Activated CD4-positive, alpha-beta T cell treated with anti-CD3 and anti-CD28 coated beads for 4 hours (primary cell): Measurements from ENCODE around the gene SLC25A12.
"Not testable (repeated sequence)": the region's sequence is repeated elsewhere in the genome, so short reads cannot be mapped to it uniquely, and the experiment has no call there.

ENCODE experiments used
- DNase-seq, 2 donors: peaks; one replicate each; pipeline ENCODE4 v3.0.0-alpha.2; 2020

The SLC25A12 gene, protein sequence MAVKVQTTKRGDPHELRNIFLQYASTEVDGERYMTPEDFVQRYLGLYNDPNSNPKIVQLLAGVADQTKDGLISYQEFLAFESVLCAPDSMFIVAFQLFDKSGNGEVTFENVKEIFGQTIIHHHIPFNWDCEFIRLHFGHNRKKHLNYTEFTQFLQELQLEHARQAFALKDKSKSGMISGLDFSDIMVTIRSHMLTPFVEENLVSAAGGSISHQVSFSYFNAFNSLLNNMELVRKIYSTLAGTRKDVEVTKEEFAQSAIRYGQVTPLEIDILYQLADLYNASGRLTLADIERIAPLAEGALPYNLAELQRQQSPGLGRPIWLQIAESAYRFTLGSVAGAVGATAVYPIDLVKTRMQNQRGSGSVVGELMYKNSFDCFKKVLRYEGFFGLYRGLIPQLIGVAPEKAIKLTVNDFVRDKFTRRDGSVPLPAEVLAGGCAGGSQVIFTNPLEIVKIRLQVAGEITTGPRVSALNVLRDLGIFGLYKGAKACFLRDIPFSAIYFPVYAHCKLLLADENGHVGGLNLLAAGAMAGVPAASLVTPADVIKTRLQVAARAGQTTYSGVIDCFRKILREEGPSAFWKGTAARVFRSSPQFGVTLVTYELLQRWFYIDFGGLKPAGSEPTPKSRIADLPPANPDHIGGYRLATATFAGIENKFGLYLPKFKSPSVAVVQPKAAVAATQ

DNA sequence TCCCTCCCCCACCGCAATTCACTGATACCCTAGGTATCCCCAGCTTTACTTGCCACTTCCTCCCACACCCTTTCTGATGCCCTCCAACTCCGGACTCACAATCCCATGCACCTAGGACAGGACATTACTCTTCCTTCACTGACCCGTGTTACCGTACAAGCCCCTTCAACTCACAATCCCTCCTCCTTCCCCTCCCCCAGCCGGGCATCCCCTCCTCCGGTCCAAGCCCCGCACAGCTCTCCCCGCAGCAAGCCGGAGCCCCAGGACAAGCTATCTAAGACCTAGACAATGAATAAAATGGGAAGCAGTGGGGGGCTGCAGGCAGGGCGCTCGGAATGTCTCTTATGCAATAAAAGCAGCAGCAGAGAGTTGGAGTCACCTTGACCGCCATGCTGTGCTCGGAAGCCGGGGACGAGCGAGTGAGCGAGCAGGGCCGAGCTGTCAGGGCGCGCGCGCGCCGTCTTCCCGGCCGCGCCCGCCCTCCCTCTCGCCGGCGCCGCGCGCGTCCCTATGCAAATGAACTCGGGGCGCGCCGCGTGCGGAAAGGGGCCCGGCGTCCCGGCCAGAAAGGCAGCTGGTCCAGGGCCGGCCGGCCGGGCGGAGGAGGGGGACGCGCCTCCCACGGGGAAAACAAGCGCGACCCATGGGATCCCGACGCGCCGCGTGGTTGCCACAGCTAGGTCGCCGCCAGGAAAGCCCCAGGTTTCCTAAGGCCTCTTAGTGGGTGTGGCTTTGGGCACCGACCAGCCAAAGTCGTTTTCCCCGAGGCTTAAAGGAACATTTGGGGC, at the start of gene SLC25A12:
Gene SLC25A12 (minus strand): TSS at position 421 of the 788 bp plus-strand sequence. CDS start 30 bp downstream, at position 391.
- DNase-seq: peak; percentile 67 to 70

DNA sequence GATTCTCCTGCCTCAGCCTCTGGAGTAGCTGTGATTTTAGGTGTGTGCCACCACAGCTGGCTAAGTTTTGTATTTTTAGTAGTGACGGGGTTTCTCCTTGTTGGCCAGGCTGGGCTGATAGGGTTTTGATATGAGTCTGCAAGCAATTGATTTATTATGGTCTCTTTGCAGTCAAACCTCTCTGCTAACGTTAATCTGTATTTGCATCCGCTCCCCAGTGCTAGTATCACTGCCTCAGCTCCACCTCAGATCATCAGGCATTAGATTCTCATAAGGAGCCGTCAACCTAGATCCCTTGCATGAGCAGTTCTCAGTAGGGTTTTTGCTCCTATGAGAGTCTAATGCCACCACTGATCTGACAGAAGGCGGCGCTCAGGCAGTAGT, 47.3 kb upstream of the SLC25A12 start:
- DNase-seq: no peak

DNA sequence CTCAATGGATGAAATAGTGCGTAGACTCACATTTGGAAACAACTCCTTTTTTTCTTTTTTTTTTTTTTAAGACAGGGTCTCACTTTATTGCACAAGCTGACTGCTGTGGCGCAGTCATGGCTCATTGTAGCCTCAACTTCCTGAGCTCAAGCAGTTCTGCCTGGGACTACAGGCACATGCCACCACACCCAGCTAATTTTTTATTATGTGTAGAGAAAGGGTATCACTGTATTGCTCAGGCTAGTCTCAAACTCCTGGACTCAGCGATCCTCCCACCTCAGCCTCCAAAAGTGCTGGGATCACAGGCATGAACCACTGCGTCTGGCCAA, 45.7 kb upstream of the SLC25A12 start:
- no peak for DNase-seq

DNA sequence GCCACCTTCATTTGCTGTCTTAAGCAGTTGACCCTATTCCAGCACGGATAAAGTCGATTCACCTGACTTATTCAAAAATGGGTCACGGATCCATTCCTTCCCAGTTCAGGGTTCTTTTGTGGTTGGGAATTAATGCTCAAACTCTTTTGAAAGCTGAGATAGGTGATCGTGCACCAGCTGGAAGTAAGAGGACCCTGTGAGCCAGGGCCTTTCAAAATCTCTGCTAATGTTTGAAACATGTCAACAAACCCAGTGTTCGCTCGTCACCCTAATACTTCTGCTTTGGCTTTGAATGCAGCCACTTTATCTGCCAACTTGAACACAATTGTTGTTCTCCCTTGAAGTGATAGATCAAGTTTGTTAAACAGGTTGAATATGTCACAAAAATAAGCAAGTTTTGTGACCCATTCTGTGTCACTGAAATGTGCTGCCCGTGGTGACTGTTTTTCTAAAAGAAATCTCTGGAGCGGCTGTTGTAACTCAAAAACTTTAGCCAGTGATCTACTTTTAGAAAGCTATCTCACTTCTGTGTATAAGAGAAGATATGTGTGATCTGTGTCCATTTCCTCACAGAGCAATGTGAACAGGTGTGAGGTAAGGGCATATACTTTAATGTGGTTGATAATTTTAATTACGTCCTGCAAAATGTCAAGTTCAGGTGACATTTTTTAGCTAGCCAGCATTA, 45.2 kb upstream of the SLC25A12 start:
- DNase-seq: no peak

DNA sequence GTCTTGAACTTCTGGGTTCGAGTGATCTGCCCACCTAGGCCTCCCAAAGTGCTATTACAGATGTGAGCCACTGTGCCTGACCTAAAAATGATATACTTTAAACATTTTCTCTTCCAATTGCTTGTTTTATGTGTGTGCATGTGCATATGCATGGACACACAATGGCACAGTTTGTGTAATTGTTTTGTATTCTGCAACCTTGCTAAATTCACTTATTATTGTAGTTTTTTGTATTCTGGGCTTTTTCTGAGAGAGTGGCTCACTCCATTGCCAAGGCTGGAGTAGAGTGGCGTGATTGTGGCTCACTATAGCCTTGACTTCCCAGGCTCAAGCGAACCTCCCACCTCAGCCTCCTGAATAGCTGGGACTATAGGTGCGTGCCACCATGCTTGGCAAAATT, 36.3 kb upstream of the SLC25A12 start:
- no peak for DNase-seq

DNA sequence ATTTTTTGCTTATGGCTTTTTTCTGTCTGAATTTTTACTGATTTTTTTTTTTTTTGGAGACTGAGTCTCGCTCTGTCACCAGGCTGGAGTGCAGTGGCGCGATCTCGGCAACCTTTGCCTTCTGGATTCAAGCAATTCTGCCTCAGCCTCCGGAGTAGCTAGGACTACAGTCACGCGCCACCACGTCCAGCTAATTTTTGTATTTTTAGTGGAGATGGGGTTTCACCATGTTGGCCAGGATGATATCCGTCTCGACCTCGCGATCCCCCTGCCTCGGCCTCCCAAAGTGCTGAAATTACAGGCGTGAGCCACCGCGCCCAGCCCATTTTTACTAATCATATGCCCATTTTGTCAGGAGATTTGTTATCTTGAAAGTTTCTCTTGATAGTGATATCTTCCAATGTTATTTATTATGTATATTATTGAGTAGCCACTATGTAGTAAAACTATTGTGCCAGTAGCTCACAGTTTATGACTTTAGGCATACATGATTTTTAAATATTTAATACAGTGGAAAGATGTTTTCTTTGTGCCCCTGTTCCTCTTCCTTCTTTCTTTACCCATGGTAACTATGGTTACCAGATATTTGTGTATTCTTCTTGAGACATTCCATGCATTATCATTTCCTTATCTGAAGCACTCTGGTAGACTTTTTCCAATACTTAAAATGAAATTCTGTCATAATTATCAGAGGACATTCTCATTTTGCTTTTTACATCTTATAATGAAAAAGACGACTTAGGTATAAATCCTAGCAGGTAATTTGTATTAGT, 30.3 kb upstream of the SLC25A12 start:
- DNase-seq: no peak

DNA sequence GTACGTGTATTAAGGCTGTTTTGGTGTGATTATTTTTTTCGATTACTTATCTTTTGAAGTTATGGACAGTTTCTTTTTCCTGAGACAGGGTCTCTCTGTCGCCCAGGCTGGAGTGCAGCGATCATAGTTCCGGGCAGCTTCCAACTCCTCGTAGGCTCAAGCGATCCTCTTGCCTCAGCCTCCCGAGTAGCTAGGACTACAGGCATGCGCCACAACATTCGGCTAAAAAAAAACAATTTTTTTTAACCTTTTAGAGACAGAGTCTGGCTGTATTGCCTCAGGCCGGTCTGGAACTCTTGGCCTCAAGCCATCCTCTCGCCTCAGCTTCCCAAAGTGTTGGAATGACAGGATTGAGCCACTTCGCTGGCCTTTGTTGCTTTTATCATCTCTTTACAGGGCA, 29.2 kb upstream of the SLC25A12 start:
- DNase-seq: no peak

DNA sequence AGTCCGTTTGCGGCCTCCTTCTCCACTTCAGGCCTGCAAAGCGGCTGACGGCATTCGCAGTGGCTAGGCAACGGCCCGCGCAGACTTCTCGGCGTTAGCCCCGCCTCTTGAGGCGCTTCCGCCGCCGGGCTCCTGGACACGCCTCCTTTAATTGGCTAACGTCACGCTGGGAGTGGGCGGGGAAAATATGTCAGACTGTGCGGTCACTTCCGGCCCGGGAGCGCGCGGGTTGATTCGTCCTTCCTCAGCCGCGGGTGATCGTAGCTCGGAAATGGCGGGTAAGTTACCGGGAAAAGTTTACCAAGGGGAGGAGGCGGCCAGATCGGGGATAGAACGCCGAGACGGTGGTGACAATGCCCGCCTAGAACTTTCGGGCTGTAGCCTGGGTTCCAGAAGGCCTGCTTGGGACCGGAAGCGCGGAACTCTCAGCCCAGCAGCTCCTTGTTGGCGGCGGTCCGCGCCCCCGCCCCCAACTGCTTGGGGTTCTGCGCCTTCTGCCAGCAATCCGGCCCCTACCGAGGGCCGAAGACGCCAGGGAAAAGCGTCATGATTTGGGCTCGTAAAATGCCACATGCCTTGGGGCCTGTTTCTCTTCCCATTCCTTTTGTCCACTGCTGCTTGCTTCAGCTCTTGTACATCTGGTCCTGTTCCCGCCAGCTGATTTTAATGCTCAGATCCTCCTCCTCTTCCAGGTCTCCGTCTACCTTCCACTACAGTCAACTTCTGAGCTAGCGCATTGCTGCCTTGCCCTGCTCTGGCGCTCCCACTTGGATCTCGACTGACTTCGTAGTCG, 28.4 kb upstream of the SLC25A12 start, which contains the start of gene HAT1:
Gene HAT1 (plus strand): TSS at position 232 of the 793 bp plus-strand sequence. CDS start 40 bp downstream, at position 272.
- peak; percentile 98 to 99 for DNase-seq

DNA sequence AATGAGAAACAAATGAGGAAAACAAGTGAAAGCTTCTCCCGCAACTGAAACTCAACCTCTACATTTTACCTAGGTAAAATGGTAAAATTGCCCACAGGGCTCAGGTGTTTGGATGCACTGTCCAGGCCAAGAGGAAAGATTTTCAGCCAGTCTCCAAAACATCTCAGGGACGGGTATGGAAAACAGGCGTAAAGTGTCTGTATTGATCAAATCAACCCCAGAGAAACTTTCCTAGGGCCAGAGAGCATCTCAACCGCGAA, 27.9 kb upstream of the SLC25A12 start:
- DNase-seq: no peak

DNA sequence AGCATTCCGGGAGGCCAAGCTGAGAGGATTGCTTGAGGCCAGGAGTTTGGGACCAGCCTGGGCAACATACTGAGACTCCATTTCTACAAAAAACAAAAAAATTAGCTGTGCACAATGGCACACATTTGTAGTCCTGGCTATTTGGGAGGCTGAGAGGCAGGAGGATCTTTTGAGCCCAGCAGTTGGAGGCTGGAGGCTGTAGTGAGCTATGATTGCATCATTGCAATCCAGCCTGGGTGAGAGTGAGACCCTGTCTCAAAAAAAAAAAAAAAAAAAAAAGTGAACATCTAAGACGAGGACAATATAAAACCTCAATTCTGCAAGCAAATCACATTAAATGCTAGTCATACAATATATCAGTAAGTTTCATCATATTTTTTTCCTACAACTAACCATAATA, 25.4 kb upstream of the SLC25A12 start:
- no peak for DNase-seq

DNA sequence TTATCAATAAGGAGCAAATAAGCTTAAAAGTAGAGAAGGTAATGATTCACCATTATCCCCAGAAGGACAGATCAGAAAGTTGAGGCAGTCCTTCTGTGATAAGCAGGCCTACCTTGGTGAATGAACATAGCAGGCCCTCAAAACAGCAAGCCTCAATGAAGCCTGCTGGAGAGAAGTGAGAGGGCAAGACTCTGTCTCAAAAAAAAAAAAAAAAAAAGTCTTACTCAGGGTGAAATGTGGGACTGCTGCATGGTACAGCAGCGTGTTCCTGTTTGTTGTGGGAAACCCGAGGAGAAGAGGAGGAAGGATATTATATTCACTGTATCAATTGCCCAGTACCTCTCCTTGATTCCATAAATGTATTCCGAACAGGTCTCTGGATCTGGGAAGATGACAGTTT, 19.5 kb upstream of the SLC25A12 start:
- no peak for DNase-seq

DNA sequence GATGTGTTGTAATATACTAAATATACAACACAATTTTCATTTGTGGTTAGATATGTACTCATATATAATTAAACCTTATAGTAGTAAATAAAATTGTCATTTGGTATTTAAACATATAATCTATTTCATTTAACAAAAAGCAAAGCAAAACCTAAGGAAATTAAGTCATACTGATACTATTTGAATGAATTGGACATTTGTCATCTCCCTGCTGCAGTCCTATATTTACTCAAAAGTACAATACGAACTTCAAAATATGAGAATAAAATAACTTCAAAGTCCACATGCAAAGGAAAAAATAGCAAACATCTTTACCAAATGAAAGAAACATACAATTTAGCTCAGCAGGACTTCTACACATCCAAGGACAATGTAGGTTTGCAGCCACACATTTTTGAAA, 16.4 kb upstream of the SLC25A12 start:
- DNase-seq: no peak

DNA sequence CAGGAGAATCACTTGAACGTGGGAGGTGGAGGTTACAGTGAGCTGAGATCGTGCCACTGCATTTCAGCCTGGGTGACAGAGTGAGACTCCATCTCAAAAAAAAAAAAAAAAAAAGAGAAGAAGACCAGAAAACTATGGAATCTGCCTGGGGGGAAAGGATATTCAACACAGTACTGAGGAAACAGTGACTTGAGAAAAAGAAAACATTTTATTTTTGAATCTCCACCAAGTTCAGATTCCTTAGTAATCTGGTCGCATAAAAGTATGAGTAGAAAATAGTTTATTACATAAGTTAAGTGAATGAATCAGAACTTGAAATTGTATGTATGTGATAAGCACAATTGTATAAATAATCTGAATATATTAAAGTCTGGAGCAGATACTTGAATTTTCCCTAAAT, 15.2 kb upstream of the SLC25A12 start:
- no peak for DNase-seq

DNA sequence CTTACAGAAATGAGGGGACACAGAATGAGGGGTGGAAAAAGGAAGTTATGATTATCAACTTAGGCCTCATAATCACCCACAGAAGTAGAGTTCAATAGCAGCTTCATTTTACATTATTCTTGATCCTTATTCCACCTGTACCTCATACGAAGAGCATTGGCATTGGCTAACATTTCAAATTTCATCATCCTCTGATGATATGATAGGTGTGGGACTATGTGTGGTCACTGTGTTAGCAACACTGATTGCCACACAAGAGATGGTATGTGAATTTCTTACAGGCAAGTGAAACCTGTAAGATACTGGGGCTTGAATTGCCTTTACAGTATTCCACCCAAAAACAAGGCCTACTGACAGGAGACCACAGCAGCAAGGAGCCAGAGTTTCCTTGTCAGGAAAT, 14.2 kb upstream of the SLC25A12 start:
- DNase-seq: no peak

DNA sequence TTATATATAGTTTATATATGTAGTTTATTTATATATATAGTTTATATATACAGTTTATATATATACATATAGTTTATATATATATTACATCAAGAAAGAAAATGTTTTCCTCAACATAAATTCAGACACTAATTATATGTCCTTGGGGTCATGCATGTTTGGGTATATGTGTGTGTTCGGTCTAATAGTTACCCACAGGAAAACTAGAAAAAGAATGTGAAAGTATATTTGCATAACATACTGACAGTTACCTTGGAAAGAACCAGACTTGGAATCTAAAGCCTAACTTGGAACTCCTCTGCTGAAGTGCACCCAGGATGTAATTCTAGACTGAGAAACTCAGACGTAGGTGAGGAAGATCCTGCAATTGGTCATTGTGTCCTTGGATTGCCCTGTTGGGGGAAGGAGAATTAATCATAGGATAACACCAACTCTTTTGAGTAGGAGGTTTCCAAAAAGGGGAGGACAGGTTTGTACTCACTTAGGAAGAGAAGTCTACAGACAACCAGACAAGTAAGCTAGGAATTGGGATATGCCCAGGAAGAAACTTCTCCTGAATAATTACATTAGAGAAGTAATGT, 8.9 kb upstream of the SLC25A12 start:
- no peak for DNase-seq

DNA sequence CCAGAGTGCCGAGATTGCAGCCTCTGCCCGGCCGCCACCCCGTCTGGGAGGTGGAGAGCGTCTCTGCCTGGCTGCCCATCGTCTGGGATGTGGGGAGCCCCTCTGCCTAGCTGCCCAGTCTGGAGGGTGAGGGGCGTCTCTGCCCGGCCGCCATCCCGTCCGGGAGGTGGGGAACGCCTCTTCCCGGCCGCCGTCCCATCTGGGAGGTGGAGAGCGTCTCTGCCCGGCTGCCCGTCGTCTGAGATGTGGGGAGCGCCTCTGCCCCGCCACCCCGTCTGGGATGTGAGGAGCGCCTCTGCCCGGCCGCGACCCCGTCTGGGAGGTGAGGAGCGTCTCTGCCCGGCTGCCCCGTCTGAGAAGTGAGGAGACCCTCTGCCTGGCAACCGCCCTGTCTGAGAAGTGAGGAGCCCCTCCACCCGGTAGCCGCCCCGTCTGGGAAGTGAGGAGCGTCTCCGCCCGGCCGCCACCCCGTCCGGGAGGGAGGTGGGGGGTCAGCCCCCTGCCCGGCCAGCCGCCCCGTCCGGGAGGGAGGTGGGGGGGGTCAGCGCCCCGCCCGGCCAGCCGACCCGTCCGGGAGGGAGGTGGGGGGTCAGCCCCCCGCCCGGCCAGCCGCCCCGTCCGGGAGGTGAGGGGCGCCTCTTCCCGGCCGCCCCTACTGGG, 5.7 kb upstream of the SLC25A12 start:
- not testable (repeated sequence) for DNase-seq

DNA sequence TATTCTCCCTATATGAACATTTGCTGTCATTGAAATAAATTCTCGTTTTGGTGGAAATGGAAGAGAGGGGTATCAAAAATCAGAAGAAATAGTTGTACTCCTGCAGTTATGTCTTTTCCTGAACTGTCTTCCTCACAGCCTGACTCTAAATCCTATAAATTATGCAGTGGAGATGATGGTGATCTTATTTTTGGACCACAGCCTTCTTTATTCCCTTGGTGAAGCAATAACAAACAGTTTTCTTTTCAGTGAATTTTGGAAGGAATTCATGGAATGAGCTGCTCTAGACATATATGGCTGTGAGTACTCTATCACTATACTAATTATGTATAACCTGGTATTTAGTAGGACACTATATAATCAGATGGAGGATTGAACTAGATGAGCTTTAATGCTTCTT, 1.7 kb upstream of the SLC25A12 start:
- no peak for DNase-seq

DNA sequence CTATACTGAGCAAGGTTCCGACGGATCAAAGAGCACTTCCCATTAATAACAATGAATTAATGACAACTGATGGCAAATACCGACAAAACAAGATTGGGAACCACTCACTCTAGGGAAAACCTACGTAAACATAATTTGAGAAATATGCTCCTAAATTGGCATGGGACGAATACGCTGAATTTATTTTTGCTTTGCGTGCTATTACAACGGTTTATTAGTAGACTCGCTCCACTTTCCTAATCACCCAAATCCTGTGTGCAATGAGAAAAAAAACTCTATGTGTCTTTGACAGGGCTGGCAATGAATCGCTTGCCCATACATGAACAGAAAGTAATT, 536 bp upstream of the SLC25A12 start:
- DNase-seq: no peak

DNA sequence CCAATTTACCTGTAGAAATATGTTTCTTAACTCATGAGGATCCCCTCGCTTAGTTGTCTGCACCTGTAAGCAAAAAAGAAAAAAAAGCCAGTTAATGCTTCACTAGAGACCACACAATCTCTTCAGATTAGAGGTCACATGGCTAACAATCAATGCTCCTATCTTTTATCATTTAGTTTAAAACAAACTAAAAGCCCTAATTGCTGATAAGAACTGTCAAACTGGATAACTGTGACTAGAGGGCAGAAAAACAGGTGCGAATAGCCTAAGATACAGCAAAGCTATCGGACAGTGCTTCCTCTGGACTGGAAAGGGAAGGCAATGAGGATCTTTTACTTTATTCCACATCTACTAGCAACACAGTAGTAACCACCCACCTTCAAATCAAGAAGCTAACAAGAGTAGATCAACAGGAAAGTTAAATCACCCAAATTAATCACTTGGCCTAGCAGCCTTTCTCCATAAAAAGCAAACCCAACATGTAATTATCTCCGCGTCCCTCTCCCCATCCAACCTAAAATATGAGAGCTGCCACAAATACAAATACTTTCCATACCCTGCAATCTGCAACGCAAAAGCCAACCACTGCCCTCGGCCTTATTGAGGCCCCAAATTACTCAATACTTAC, 734 bp downstream of the SLC25A12 start:
- DNase-seq: no peak

DNA sequence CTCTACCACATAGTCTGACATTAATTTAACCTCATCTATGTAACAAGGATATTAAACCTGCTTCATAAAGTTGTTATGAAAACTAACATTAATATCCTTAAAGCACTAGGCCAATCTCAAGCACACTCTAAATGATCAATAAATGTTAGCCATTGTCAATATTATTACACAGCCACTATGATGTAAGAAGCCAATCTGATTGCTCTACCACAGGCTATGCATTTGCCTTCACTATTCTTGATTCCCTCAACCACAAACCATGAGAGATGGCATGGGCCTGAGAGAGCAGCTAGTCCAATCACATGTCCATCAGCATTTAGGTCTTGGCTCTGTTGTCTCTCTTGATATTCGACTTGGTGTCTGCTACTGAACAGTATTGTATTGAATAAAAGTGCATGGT, 4.2 kb downstream of the SLC25A12 start:
- DNase-seq: no peak
